ENCODE data around the gene PTPRK. TPM values are rescaled to one million over a fixed set of nuclear protein-coding genes. Genes with fewer than 3 reads are reported as not detected.

The PTPRK gene
- total and polyA plus RNA-seq, 9 of the 15 experiments (the other 6 are each of a cell fraction or from before 2014, with no cell fraction given) = 0.04 to 0.51 TPM; not detected in 7

DNA sequence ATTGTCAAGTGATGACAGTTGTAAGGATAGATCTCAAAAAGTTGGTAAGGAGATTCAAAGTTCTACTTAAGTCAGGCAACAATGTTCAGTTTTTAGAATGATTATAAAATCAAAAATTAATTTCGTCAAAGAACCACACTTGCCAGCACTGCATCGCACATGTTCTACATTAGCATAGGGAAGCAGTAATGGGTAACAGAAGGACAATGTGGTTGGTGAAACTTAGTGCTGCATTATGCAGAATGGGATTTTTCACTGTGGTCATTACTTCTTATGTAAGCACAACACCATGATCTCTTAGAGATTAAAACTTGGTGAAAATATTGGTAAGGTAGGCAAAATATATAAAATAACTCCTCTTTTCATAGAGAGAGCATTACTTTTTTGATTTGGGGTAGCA lies 445.8 kb downstream of the PTPRK start:
- Histone ChIP-seq H4K20me1 (replicated peaks; ENCODE audit: control insufficient read depth, insufficient read depth, low read length) (no peaks in the 10 kb centered on the region), H3K36me3 (ENCODE audit: control insufficient read depth, insufficient read depth, low read length) (no peaks in the 10 kb centered on the region), H3K79me2 (ENCODE audit: control insufficient read depth, insufficient read depth, low read length) (no peaks in the 10 kb centered on the region), H3K27ac (ENCODE audit: extremely low read depth, low read depth, low read length) (no peak overlapping the region), H3K9ac (ENCODE audit: insufficient read depth in 1 of 2, low read depth in 2 of 2, low read length in 2 of 2) (no peak overlapping the region), H3K4me1 (replicated peaks in 1 of 2; ENCODE audit: control insufficient read depth in 2 of 2, insufficient read depth in 2 of 2, low read length in 2 of 2) (no peaks in the 10 kb centered on the region), H3K9me1 (ENCODE audit: control insufficient read depth, insufficient read depth, low read length) (no peaks in the 10 kb centered on the region), H3K4me2 (ENCODE audit: insufficient read depth, low read length) (no peak overlapping the region), H3K9me3 (replicated peaks; ENCODE audit: control insufficient read depth, insufficient read depth, low read depth, low read length) (0 out of 2 replicates have a peak, but pooled peaks cover 4% of the 10 kb centered on the region), H3K27me3 (ENCODE audit: control insufficient read depth in 2 of 2, insufficient read depth in 2 of 2, low read length in 2 of 2) (no peaks in the 10 kb centered on the region), H3K4me3 (no peak overlapping the region), H2AFZ (ENCODE audit: low read depth, low read length) (no peak overlapping the region)
- 0% methylated on average over 2 of the region's 2 CpGs for WGBS (ENCODE audit: insufficient coverage, low coverage, missing lambda C conversion rate)
- no peak for DNase-seq (ENCODE audit: extremely low read depth in 1 of 4, low spot score in 3 of 4)
- no peak for ATAC-seq
- no peak for FAIRE-seq
- POLR2A ChIA-PET = no interaction called here
- CTCF ChIA-PET (ENCODE audit: low intra/inter-chr PET ratio) = no interaction called here
- in situ Hi-C loops (cut with MboI) = no loop called here
- BruUV-seq (replicated peaks) = no TSS peak
- intact Hi-C loops (cut with micrococcal nuclease) = no loop called here
- TF ChIP-seq BCL6 (CRISPR knock-in tag; IDR thresholded peaks at IDR 0.05) (no peak), SMARCA4 (IDR thresholded peaks at IDR 0.05) (no peak), ZNF561 (CRISPR knock-in tag; conservative IDR thresholded peaks at IDR 0.05) (no peak), TCF7L2 (IDR thresholded peaks at IDR 0.05; ENCODE audit: low read depth, low read length) (no peak), ZNF3 (CRISPR knock-in tag; IDR thresholded peaks at IDR 0.05) (no peak), NFIX (CRISPR knock-in tag; IDR thresholded peaks at IDR 0.05; ENCODE audit: low read depth) (no peak), ELK1 (CRISPR knock-in tag; IDR thresholded peaks at IDR 0.05) (no peak), HNRNPUL1 (IDR thresholded peaks at IDR 0.05; ENCODE audit: low read length) (no peak), ERF (CRISPR knock-in tag; IDR thresholded peaks at IDR 0.05) (no peak), MTA3 (IDR thresholded peaks at IDR 0.05; ENCODE audit: borderline replicate concordance) (no peak)
- TF ChIP-seq, protein P1, sequence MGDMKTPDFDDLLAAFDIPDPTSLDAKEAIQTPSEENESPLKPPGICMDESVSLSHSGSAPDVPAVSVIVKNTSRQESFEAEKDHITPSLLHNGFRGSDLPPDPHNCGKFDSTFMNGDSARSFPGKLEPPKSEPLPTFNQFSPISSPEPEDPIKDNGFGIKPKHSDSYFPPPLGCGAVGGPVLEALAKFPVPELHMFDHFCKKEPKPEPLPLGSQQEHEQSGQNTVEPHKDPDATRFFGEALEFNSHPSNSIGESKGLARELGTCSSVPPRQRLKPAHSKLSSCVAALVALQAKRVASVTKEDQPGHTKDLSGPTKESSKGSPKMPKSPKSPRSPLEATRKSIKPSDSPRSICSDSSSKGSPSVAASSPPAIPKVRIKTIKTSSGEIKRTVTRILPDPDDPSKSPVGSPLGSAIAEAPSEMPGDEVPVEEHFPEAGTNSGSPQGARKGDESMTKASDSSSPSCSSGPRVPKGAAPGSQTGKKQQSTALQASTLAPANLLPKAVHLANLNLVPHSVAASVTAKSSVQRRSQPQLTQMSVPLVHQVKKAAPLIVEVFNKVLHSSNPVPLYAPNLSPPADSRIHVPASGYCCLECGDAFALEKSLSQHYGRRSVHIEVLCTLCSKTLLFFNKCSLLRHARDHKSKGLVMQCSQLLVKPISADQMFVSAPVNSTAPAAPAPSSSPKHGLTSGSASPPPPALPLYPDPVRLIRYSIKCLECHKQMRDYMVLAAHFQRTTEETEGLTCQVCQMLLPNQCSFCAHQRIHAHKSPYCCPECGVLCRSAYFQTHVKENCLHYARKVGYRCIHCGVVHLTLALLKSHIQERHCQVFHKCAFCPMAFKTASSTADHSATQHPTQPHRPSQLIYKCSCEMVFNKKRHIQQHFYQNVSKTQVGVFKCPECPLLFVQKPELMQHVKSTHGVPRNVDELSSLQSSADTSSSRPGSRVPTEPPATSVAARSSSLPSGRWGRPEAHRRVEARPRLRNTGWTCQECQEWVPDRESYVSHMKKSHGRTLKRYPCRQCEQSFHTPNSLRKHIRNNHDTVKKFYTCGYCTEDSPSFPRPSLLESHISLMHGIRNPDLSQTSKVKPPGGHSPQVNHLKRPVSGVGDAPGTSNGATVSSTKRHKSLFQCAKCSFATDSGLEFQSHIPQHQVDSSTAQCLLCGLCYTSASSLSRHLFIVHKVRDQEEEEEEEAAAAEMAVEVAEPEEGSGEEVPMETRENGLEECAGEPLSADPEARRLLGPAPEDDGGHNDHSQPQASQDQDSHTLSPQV (IDR thresholded peaks at IDR 0.05) = no peak
- TF ChIP-seq, protein P2, sequence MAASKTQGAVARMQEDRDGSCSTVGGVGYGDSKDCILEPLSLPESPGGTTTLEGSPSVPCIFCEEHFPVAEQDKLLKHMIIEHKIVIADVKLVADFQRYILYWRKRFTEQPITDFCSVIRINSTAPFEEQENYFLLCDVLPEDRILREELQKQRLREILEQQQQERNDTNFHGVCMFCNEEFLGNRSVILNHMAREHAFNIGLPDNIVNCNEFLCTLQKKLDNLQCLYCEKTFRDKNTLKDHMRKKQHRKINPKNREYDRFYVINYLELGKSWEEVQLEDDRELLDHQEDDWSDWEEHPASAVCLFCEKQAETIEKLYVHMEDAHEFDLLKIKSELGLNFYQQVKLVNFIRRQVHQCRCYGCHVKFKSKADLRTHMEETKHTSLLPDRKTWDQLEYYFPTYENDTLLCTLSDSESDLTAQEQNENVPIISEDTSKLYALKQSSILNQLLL (CRISPR knock-in tag; IDR thresholded peaks at IDR 0.05; ENCODE audit: borderline replicate concordance) = no peak

All from K562 (cell line).